Neural progenitor cell (in vitro differentiated cells): ENCODE measurements around the gene RABGGTA. TPM values are rescaled to one million over a fixed set of nuclear protein-coding genes. Genes with fewer than 3 reads are reported as not detected.

Experiments
- DNase-seq: peaks from one replicate; pipeline ENCODE4 v3.0.0-alpha.2; 2016; ENCODE audit warnings: low spot score
- H2AFZ ChIP-seq: fragments of 200-600 bp; sonication (generic); replicated peaks from 2 replicates; pipeline ENCODE4 v1.6.1; 2016; ENCODE audit warnings: antibody characterized with exemption
- H3F3A ChIP-seq: fragments of 200-600 bp; sonication (generic); 2 replicates; pipeline ENCODE4 v1.6.1; 2016; ENCODE audit warnings: antibody characterized with exemption, low read depth
- H3K27ac ChIP-seq: fragments of 200-600 bp; sonication (generic); 2 replicates; pipeline ENCODE4 v1.5.1; 2016; ENCODE audit warnings: mild to moderate bottlenecking
- H3K27me3 ChIP-seq: fragments of 200-600 bp; sonication (generic); 2 replicates; pipeline ENCODE4 v1.6.1; 2016; ENCODE audit warnings: mild to moderate bottlenecking, moderate library complexity
- H3K36me3 ChIP-seq: fragments of 200-600 bp; sonication (generic); 2 replicates; pipeline ENCODE4 v1.5.1; 2016
- H3K4me1 ChIP-seq: fragments of 200-600 bp; sonication (generic); 2 replicates; pipeline ENCODE4 v1.6.1; 2016; ENCODE audit warnings: mixed run types
- H3K4me2 ChIP-seq: fragments of 200-600 bp; sonication (generic); 2 replicates; pipeline ENCODE4 v1.6.1; 2016
- H3K4me3 ChIP-seq: fragments of 200-600 bp; sonication (generic); 2 replicates; pipeline ENCODE4 v1.5.1; 2016
- H3K79me2 ChIP-seq: fragments of 200-600 bp; sonication (generic); 2 replicates; pipeline ENCODE4 v1.6.1; 2016; ENCODE audit warnings: low read depth
- H3K9ac ChIP-seq: fragments of 200-600 bp; sonication (generic); 2 replicates; pipeline ENCODE4 v1.6.1; 2016
- H3K9me3 ChIP-seq: fragments of 200-600 bp; sonication (generic); 2 replicates; pipeline ENCODE4 v1.5.1; 2016; ENCODE audit warnings: low read depth
- H4K20me1 ChIP-seq: fragments of 200-600 bp; sonication (generic); 2 replicates; pipeline ENCODE4 v1.6.1; 2016; ENCODE audit warnings: low read depth
- H3K27ac Mint-ChIP-seq: 3 replicates; pipeline ENCODE4 v1.8.0; 2021; ENCODE audit warnings: mixed read lengths
- H3K27me3 Mint-ChIP-seq: 2 replicates; pipeline ENCODE4 v1.8.0; 2022; ENCODE audit warnings: low read depth, mild to moderate bottlenecking, inconsistent platforms, moderate library complexity, mixed read lengths; ENCODE audit not compliant: insufficient read depth
- H3K36me3 Mint-ChIP-seq: 3 replicates; pipeline ENCODE4 v1.8.0; 2021; ENCODE audit warnings: mixed read lengths
- H3K4me1 Mint-ChIP-seq: 3 replicates; pipeline ENCODE4 v1.8.0; 2021; ENCODE audit warnings: mixed read lengths
- H3K4me3 Mint-ChIP-seq: 3 replicates; pipeline ENCODE4 v1.8.0; 2021; ENCODE audit warnings: mild to moderate bottlenecking, moderate library complexity, mixed read lengths
- H3K9me3 Mint-ChIP-seq: 3 replicates; pipeline ENCODE4 v1.8.0; 2020; ENCODE audit warnings: mixed read lengths
- EZH2 ChIP-seq: fragments of 200-600 bp; sonication (generic); IDR thresholded peaks from 2 replicates; pipeline ENCODE4 v1.6.1; 2017; ENCODE audit warnings: antibody characterized with exemption, mild to moderate bottlenecking, moderate library complexity
- EZH2phosphoT487 ChIP-seq: fragments of 200-600 bp; sonication (generic); IDR thresholded peaks from 2 replicates; pipeline ENCODE4 v1.6.1; 2017; ENCODE audit warnings: antibody characterized with exemption
- total RNA-seq: library from RNA; depleted of rRNA; stranded (reverse); fragments of >200 nt; gene quantifications from 2 replicates; pipeline ENCODE4 v1.2.3, GENCODE V29; 2015; ENCODE audit warnings: low replicate concordance
- TF ChIP-seq, protein P1 (sequence below): fragments of 200-600 bp; sonication (generic); IDR thresholded peaks from 2 replicates; pipeline ENCODE4 v1.5.1; 2017; ENCODE audit warnings: antibody characterized with exemption, mild to moderate bottlenecking

The RABGGTA gene
- total RNA-seq, 1 donor from 2014 or later: 7.1 TPM

DNA sequence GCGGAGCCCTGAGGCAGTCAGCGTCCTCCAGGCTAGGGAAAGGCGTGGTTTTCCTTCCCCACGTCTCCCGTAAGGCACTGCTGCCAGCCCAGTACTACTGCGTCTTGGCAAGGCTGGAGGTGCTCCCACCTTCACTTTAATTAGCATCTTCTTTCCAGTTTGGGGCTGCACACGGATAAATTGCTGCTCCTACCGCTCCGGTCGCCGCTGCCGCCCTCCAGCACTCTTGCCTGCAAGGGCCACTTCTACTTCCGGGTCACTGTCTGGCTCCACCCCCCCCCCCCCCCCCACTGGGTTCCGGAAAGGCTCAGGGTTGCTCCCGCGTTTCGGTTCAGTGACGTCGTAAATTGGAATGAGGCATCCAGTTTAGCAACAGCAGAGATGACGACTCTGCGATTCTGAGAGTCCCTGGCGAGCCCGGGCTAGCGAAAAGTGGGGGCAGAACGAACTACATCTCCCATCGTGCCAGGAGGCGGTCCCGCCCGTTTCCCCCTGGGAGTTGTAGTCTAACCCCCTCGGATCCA, 39.2 kb downstream of the RABGGTA start, which contains the start of gene NEDD8:
Gene NEDD8 (minus strand): TSS at position 247 of the 524 bp plus-strand sequence. CDS start 100 bp downstream, at position 147.
- Histone ChIP-seq H3K4me2 (peak within 1 kb of the TSS; percentile 93), H3K36me3 (no peaks in the 10 kb centered on the region), H3F3A (peaks cover 18% of the 10 kb centered on the region), H3K9ac (peak within 1 kb of the TSS; percentile 88), H3K4me3 (peak within 1 kb of the TSS; percentile 87), H3K27me3 (no peaks in the 10 kb centered on the region), H4K20me1 (peaks cover 11% of the 10 kb centered on the region), H3K9me3 (no peaks in the 10 kb centered on the region), H3K79me2 (peaks cover 66% of the 10 kb centered on the region), H2AFZ (peak within 1 kb of the TSS; percentile 100), H3K4me1 (peaks cover 15% of the 10 kb centered on the region), H3K27ac (peak within 1 kb of the TSS; percentile 82)
- peaks cover 4% of the 10 kb centered on the region for H3K36me3 Mint-ChIP-seq
- peaks cover 23% of the 10 kb centered on the region for H3K4me1 Mint-ChIP-seq
- H3K27ac Mint-ChIP-seq: peak within 1 kb of the TSS; percentile 93
- peak within 1 kb of the TSS; percentile 100 for H3K4me3 Mint-ChIP-seq
- TF ChIP-seq EZH2: no peak
- TF ChIP-seq, protein P1, sequence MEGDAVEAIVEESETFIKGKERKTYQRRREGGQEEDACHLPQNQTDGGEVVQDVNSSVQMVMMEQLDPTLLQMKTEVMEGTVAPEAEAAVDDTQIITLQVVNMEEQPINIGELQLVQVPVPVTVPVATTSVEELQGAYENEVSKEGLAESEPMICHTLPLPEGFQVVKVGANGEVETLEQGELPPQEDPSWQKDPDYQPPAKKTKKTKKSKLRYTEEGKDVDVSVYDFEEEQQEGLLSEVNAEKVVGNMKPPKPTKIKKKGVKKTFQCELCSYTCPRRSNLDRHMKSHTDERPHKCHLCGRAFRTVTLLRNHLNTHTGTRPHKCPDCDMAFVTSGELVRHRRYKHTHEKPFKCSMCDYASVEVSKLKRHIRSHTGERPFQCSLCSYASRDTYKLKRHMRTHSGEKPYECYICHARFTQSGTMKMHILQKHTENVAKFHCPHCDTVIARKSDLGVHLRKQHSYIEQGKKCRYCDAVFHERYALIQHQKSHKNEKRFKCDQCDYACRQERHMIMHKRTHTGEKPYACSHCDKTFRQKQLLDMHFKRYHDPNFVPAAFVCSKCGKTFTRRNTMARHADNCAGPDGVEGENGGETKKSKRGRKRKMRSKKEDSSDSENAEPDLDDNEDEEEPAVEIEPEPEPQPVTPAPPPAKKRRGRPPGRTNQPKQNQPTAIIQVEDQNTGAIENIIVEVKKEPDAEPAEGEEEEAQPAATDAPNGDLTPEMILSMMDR: no peak
- TF ChIP-seq EZH2phosphoT487: no peak
- peak; percentile 93 for DNase-seq
- H3K9me3 Mint-ChIP-seq: no peaks in the 10 kb centered on the region
- no peaks in the 10 kb centered on the region for H3K27me3 Mint-ChIP-seq

DNA sequence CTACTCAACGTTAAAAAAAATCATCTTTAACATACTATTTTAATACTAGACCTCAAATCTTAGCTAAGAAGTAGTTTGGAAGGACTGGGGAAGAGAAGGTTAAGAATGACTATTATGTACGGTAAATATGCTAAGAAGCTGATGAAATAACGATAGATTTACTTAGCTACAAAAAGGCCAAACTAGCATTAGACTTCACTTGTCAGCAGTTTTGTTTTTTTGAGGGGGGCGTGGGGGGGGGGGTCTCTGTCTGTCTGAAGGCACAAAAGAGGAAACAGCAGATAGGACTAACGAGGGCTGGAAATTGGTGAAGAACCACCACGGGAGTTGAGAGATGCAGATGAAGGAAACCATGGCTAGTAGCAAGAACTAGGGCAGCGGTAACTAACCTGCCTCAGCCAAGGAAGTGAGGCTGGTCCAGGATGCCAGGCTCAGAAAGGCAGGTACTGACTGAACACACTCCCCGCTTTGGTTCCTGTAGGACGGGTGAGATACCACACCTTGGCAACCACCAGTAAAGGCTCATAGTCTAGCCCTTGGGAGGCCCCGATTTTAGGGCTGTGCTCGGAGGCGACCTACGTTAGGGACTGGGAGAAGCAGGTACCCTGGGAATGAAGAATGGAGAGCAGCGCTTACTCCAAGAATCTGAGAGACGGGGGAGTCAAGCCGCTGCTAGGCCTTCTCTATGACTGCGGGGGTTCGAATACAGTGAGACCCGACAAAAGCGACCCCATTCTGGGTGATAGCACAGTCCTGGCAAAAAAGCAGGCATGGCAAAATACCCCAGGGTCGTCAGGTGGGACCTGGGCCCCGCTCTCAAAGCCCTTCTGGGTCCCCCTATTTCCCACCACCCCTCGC, 39.9 kb downstream of the RABGGTA start:
- Histone ChIP-seq H3K9ac (peak overlapping the region; percentile 88), H3K4me3 (peak overlapping the region; percentile 87), H3K9me3 (no peaks in the 10 kb centered on the region), H4K20me1 (peaks cover 18% of the 10 kb centered on the region), H3K4me2 (peak overlapping the region; percentile 93), H3K4me1 (peaks cover 15% of the 10 kb centered on the region), H3K27ac (no peak overlapping the region), H3K27me3 (no peaks in the 10 kb centered on the region), H3K79me2 (peaks cover 73% of the 10 kb centered on the region), H3K36me3 (no peaks in the 10 kb centered on the region), H2AFZ (peak overlapping the region; percentile 100), H3F3A (peaks cover 18% of the 10 kb centered on the region)
- peak overlapping the region; percentile 37 for H3K27ac Mint-ChIP-seq
- TF ChIP-seq, protein P1: no peak
- TF ChIP-seq EZH2 (no peak), EZH2phosphoT487 (no peak)
- H3K4me3 Mint-ChIP-seq: peak overlapping the region; percentile 100
- H3K9me3 Mint-ChIP-seq: no peaks in the 10 kb centered on the region
- no peak for DNase-seq
- peaks cover 6% of the 10 kb centered on the region for H3K36me3 Mint-ChIP-seq
- H3K27me3 Mint-ChIP-seq: no peaks in the 10 kb centered on the region
- H3K4me1 Mint-ChIP-seq: peaks cover 23% of the 10 kb centered on the region

DNA sequence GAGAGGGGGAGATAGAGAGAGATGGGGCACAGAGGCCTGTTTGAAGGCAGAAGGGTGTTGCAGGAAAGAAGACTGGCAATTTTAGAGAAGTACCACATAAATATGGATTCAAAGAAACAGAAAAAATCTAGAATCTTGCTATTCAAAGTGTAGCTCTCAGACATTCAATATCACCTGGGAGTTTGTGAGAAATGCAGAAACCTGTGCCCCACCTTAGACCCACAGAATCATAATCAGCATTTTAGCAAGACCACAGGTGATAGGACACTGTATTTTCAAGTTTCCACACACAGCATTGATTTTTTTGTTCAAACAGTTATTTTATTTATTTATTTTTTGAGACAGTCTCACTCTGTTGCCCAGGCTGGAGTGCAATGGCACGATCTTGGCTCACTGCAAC, 42.5 kb downstream of the RABGGTA start:
- no peak overlapping the region for H3K27ac Mint-ChIP-seq
- Histone ChIP-seq H3K9ac (no peak overlapping the region), H3K79me2 (peaks cover 90% of the 10 kb centered on the region)

More for the DNA sequence above, 42.5 kb downstream of the RABGGTA start:
- Histone ChIP-seq H3F3A (peaks cover 18% of the 10 kb centered on the region), H2AFZ (no peak overlapping the region), H3K27ac (no peak overlapping the region), H3K4me3 (no peak overlapping the region), H4K20me1 (peaks cover 26% of the 10 kb centered on the region), H3K9me3 (no peaks in the 10 kb centered on the region), H3K36me3 (no peaks in the 10 kb centered on the region), H3K4me1 (peaks cover 15% of the 10 kb centered on the region), H3K4me2 (no peak overlapping the region), H3K27me3 (no peaks in the 10 kb centered on the region)
- H3K27me3 Mint-ChIP-seq: no peaks in the 10 kb centered on the region
- no peak overlapping the region for H3K4me3 Mint-ChIP-seq
- peaks cover 6% of the 10 kb centered on the region for H3K36me3 Mint-ChIP-seq
- no peaks in the 10 kb centered on the region for H3K9me3 Mint-ChIP-seq
- DNase-seq: no peak
- H3K4me1 Mint-ChIP-seq: peaks cover 17% of the 10 kb centered on the region
- TF ChIP-seq EZH2 (no peak), EZH2phosphoT487 (no peak)
- TF ChIP-seq, protein P1: no peak
